ENCODE measurements around the gene E2F2.

DNA sequence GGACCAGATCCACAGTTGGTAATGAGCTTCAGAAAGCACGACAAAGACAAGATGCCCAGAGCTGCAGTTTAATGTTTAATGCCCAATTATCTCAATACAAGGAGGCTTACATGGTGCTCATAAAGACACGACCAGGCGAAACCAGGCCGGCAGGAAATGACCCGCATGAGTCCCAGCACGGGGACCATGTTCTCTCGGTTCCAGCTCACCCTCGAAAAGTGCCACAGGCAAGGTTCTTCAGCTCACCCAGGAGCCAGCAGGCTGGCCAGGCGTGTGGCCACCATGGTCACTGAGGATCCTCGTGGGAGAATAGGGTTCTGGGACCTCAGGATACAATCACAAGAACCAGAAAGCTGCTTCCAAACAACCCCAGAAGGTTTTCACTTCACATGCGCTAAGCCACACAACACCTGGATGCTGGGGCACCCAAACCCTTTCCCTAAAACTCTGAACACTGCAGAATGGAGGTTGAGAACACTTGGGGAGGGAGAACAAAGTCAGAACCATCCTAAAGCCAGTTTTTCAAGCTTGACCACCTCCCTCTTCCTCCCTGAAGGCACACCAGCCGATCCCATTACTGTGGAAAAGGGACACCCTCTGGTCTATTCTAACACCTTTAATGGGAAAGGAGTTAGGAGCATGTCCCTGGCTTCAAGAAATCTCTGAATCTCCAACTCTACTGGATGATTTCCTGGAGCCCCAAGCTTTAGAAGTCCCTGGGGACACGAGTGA lies 24.5 kb downstream of the E2F2 start:
- no peak for TF ChIP-seq POLR2A (IDR thresholded peaks at IDR 0.05)
- TF ChIP-seq, protein P1, sequence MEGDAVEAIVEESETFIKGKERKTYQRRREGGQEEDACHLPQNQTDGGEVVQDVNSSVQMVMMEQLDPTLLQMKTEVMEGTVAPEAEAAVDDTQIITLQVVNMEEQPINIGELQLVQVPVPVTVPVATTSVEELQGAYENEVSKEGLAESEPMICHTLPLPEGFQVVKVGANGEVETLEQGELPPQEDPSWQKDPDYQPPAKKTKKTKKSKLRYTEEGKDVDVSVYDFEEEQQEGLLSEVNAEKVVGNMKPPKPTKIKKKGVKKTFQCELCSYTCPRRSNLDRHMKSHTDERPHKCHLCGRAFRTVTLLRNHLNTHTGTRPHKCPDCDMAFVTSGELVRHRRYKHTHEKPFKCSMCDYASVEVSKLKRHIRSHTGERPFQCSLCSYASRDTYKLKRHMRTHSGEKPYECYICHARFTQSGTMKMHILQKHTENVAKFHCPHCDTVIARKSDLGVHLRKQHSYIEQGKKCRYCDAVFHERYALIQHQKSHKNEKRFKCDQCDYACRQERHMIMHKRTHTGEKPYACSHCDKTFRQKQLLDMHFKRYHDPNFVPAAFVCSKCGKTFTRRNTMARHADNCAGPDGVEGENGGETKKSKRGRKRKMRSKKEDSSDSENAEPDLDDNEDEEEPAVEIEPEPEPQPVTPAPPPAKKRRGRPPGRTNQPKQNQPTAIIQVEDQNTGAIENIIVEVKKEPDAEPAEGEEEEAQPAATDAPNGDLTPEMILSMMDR (IDR thresholded peaks at IDR 0.05), result no peak
- no peak for TF ChIP-seq EP300 (IDR thresholded peaks at IDR 0.05)
